ENCODE measurements around the gene FAM8A1. TPM values are rescaled to one million over a fixed set of nuclear protein-coding genes. Genes with fewer than 3 reads are reported as not detected.

The FAM8A1 gene
- total RNA-seq, 4 donors from 2014 or later = 22.3 to 38.8 (median 28.7) TPM

DNA sequence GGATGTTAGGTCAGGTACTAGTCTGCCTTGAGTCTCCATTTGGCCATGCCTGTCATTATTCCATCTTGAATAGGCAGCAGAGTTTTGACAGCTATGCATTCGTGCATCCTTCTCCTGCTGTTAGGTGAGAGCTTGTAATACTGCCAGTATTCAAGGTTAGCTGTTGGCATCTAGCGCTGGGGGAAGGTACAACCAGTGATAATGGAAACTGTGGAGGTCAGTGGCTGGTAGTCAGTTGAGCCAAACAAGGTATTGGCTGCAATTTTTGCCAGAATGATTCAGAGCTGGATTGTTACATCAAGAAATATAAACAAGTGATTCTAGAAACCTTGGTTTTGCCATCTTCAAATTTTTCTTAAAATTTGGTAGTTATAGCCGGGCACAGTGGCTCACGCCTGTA, 6.5 kb downstream of the FAM8A1 start:
- 97% methylated on average over 4 of the region's 4 CpGs for WGBS
- Histone ChIP-seq H3K4me3 (no peak overlapping the region), H3K27ac (no peak overlapping the region), H3K36me3 (peaks cover 36% of the 10 kb centered on the region), H3K4me1 (peaks cover 13% of the 10 kb centered on the region), H3K9me3 (no peaks in the 10 kb centered on the region), H3K27me3 (no peaks in the 10 kb centered on the region)
- no peak for DNase-seq (ENCODE audit: low spot score in 2 of 2)
- TF ChIP-seq POLR2A (IDR thresholded peaks at IDR 0.05) (no peak), POLR2AphosphoS5 (IDR thresholded peaks at IDR 0.05) (no peak)
- TF ChIP-seq, protein P1, sequence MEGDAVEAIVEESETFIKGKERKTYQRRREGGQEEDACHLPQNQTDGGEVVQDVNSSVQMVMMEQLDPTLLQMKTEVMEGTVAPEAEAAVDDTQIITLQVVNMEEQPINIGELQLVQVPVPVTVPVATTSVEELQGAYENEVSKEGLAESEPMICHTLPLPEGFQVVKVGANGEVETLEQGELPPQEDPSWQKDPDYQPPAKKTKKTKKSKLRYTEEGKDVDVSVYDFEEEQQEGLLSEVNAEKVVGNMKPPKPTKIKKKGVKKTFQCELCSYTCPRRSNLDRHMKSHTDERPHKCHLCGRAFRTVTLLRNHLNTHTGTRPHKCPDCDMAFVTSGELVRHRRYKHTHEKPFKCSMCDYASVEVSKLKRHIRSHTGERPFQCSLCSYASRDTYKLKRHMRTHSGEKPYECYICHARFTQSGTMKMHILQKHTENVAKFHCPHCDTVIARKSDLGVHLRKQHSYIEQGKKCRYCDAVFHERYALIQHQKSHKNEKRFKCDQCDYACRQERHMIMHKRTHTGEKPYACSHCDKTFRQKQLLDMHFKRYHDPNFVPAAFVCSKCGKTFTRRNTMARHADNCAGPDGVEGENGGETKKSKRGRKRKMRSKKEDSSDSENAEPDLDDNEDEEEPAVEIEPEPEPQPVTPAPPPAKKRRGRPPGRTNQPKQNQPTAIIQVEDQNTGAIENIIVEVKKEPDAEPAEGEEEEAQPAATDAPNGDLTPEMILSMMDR (IDR thresholded peaks at IDR 0.05) = no peak

DNA sequence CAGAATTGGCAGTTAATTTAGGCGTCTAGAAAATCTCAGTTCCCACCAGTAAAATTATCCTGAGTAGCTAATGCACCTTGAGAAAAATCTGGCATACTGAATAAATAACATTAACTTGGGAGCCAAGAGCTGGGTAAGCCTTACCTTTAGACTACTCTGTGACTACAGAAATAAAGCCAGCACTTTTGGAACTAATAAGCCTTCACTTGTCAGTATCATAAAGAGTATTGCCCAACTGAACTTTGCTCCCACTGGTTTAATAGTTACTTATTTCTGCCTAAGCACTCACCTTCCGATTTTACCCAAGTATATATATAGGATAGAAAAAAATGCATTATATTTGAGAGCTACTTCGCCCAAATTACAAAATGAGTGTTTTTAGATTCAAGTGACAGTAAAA, 10.7 kb downstream of the FAM8A1 start:
- Histone ChIP-seq H3K27ac (no peak overlapping the region), H3K9me3 (no peaks in the 10 kb centered on the region), H3K4me3 (no peak overlapping the region), H3K36me3 (peaks cover 40% of the 10 kb centered on the region), H3K4me1 (no peaks in the 10 kb centered on the region), H3K27me3 (no peaks in the 10 kb centered on the region)
- WGBS = 83% methylated on average over 3 of the region's 3 CpGs
- TF ChIP-seq POLR2AphosphoS5 (IDR thresholded peaks at IDR 0.05) (no peak), EP300 (IDR thresholded peaks at IDR 0.05) (no peak), POLR2A (IDR thresholded peaks at IDR 0.05) (no peak)
- TF ChIP-seq, protein P1 (IDR thresholded peaks at IDR 0.05) = no peak
- no peak for DNase-seq (ENCODE audit: low spot score in 2 of 2)

DNA sequence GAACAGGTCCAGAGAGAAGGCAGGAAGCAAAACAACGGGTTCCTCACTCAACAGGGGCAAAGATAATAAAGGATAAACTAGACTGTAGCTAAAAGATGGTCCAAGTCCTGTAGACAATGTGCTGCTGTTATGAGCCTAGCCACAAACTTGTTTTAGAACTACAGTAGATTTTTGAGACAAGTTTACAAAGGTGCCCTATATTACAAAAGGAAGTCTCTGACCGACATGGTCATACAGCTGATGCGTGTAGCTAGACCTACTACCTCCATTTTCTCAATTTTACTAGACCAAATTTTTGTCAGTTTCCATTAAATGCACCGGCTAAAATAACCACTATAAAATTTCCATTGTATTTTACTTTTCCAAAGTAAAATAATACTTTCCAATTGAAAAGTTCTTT, 11.9 kb downstream of the FAM8A1 start:
- Histone ChIP-seq H3K27me3 (no peaks in the 10 kb centered on the region), H3K9me3 (no peaks in the 10 kb centered on the region), H3K4me3 (no peak overlapping the region), H3K4me1 (no peaks in the 10 kb centered on the region), H3K27ac (no peak overlapping the region), H3K36me3 (peaks cover 45% of the 10 kb centered on the region)
- no peak for TF ChIP-seq EP300 (IDR thresholded peaks at IDR 0.05)
- TF ChIP-seq POLR2AphosphoS5 (IDR thresholded peaks at IDR 0.05) = no peak
- TF ChIP-seq, protein P1 (IDR thresholded peaks at IDR 0.05) = no peak
- no peak for TF ChIP-seq POLR2A (IDR thresholded peaks at IDR 0.05)
- no peak for DNase-seq (ENCODE audit: low spot score in 2 of 2)
- 85% methylated on average over 4 of the region's 4 CpGs for WGBS

DNA sequence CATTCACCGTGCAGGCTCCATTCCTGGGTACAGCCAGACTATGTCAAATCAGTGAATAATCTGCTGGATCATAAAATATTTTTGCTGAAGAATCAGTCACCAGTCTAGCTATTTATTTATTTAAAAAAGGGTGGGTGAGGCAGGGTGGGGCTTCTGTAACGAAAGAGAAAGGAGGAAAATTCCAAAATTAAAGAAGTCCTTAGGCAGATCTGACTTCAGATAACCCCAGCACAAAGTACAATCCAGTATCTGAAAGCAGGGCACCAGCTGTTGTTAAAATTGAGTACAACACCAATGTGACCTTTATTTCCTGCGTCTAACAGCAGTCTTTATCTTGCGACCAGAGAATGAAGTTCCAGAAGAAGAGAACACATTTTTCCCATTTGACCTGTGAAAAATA, 15.7 kb downstream of the FAM8A1 start:
- H3K4me3 ChIP-seq = no peak overlapping the region
- no peak for DNase-seq (ENCODE audit: low spot score in 2 of 2)
- peaks cover 48% of the 10 kb centered on the region for H3K36me3 ChIP-seq
- H3K27me3 ChIP-seq = no peaks in the 10 kb centered on the region
- H3K27ac ChIP-seq = no peak overlapping the region
- no peaks in the 10 kb centered on the region for H3K9me3 ChIP-seq
- no peaks in the 10 kb centered on the region for H3K4me1 ChIP-seq
- 81% methylated on average over 4 of the region's 4 CpGs for WGBS
- TF ChIP-seq, protein P1 (IDR thresholded peaks at IDR 0.05) = no peak
- TF ChIP-seq POLR2AphosphoS5 (IDR thresholded peaks at IDR 0.05) = no peak
- no peak for TF ChIP-seq POLR2A (IDR thresholded peaks at IDR 0.05)
- TF ChIP-seq EP300 (IDR thresholded peaks at IDR 0.05) = no peak

DNA sequence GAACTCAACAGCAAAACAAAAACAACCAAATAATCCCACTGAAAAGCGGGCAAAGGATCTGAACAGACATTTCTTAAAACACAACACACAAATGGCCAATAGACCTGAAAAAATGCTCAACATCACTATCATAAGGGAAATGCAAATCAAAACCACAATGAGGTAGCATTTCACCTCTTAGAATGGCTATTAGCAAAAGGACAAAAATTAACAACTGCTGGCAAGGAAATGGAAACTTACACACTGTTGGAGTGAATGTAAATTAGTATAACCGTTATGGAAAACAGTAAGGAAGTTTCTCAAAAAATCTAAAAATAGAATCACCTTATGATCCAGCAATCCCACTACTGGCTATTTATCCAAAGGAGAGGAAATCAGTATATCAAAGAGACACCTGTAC, 20.9 kb downstream of the FAM8A1 start:
- no peak for TF ChIP-seq POLR2AphosphoS5 (IDR thresholded peaks at IDR 0.05)
- no peak for TF ChIP-seq EP300 (IDR thresholded peaks at IDR 0.05)
- TF ChIP-seq, protein P1 (IDR thresholded peaks at IDR 0.05) = no peak
- TF ChIP-seq POLR2A (IDR thresholded peaks at IDR 0.05) = no peak
- no peak for DNase-seq (ENCODE audit: low spot score in 2 of 2)
- peaks cover 60% of the 10 kb centered on the region for H3K36me3 ChIP-seq
- no peaks in the 10 kb centered on the region for H3K4me1 ChIP-seq
- H3K27me3 ChIP-seq = no peaks in the 10 kb centered on the region
- H3K4me3 ChIP-seq = no peak overlapping the region
- WGBS = 74% methylated on average over 2 of the region's 2 CpGs
- H3K27ac ChIP-seq = no peak overlapping the region
- H3K9me3 ChIP-seq = no peaks in the 10 kb centered on the region

Measured in suprapubic skin (tissue), 4 donors.